HEK293 (cell line): ENCODE measurements around the gene PLEKHA7.

Experiments used
- ELK4 ChIP-seq: IDR thresholded peaks from 2 replicates; pipeline ENCODE4 v1.6.1; 2011; ENCODE audit warnings: mild to moderate bottlenecking, low read depth, low read length, borderline replicate concordance
- GFI1B ChIP-seq: fragments of 450-650 bp; formaldehyde crosslinking; IDR thresholded peaks from 2 replicates; pipeline ENCODE4 v1.5.1; 2016; ENCODE audit warnings: missing biosample characterization, missing genetic modification characterization
- GLIS1 ChIP-seq: fragments of 450-650 bp; formaldehyde crosslinking; IDR thresholded peaks from 2 replicates; pipeline ENCODE4 v1.5.1; 2016; ENCODE audit warnings: missing biosample characterization, missing genetic modification characterization
- IKZF3 ChIP-seq: fragments of 450-650 bp; IDR thresholded peaks from 2 replicates; pipeline ENCODE4 v1.5.0; 2018; ENCODE audit warnings: missing biosample characterization, mild to moderate bottlenecking, missing genetic modification characterization, moderate library complexity
- RBAK ChIP-seq: fragments of 450-650 bp; formaldehyde crosslinking; IDR thresholded peaks from 2 replicates; pipeline ENCODE4 v1.5.1; 2016; ENCODE audit warnings: missing biosample characterization, missing genetic modification characterization
- SETDB1 ChIP-seq: IDR thresholded peaks from one replicate; pipeline ENCODE4 v1.6.1; 2017; ENCODE audit warnings: mild to moderate bottlenecking, low read length, moderate library complexity, mixed read lengths; ENCODE audit not compliant: insufficient read length
- SP3 ChIP-seq: fragments of 450-650 bp; formaldehyde crosslinking; IDR thresholded peaks from 2 replicates; pipeline ENCODE4 v1.5.1; 2016; ENCODE audit warnings: missing biosample characterization, missing genetic modification characterization
- WT1 ChIP-seq: fragments of 450-650 bp; formaldehyde crosslinking; IDR thresholded peaks from 2 replicates; pipeline ENCODE4 v1.5.1; 2016; ENCODE audit warnings: missing biosample characterization, missing genetic modification characterization
- YY1 ChIP-seq: fragments of 450-650 bp; formaldehyde crosslinking; IDR thresholded peaks from 2 replicates; pipeline ENCODE4 v1.5.1; 2018; ENCODE audit warnings: missing biosample characterization, missing genetic modification characterization
- ZBTB7A ChIP-seq: fragments of 450-650 bp; formaldehyde crosslinking; IDR thresholded peaks from 2 replicates; pipeline ENCODE4 v1.5.1; 2016; ENCODE audit warnings: low read depth, missing biosample characterization, missing genetic modification characterization
- ZBTB8A ChIP-seq: fragments of 450-650 bp; formaldehyde crosslinking; IDR thresholded peaks from 2 replicates; pipeline ENCODE4 v1.5.1; 2016; ENCODE audit warnings: missing biosample characterization, missing genetic modification characterization
- ZNF169 ChIP-seq: fragments of 450-650 bp; formaldehyde crosslinking; IDR thresholded peaks from 2 replicates; pipeline ENCODE4 v1.5.1; 2016; ENCODE audit warnings: missing biosample characterization, missing genetic modification characterization
- ZNF248 ChIP-seq: fragments of 450-650 bp; formaldehyde crosslinking; IDR thresholded peaks from 2 replicates; pipeline ENCODE4 v1.5.1; 2017; ENCODE audit warnings: missing biosample characterization, missing genetic modification characterization
- ZNF292 ChIP-seq: fragments of 450-650 bp; formaldehyde crosslinking; IDR thresholded peaks from 2 replicates; pipeline ENCODE4 v1.5.1; 2016; ENCODE audit warnings: low read depth, missing biosample characterization, missing genetic modification characterization, borderline replicate concordance
- ZNF302 ChIP-seq: fragments of 450-650 bp; formaldehyde crosslinking; IDR thresholded peaks from 2 replicates; pipeline ENCODE4 v1.5.1; 2016; ENCODE audit warnings: missing biosample characterization, missing genetic modification characterization, low read depth
- ZNF324 ChIP-seq: fragments of 450-650 bp; formaldehyde crosslinking; IDR thresholded peaks from 2 replicates; pipeline ENCODE4 v1.5.1; 2016; ENCODE audit warnings: missing biosample characterization, missing genetic modification characterization
- ZNF449 ChIP-seq: fragments of 450-650 bp; formaldehyde crosslinking; IDR thresholded peaks from 2 replicates; pipeline ENCODE4 v1.5.1; 2017; ENCODE audit warnings: missing biosample characterization, mild to moderate bottlenecking, missing genetic modification characterization, moderate library complexity
- ZNF48 ChIP-seq: fragments of 450-650 bp; formaldehyde crosslinking; IDR thresholded peaks from 2 replicates; pipeline ENCODE4 v1.5.1; 2016; ENCODE audit warnings: missing biosample characterization, missing genetic modification characterization
- ZNF501 ChIP-seq: fragments of 450-650 bp; formaldehyde crosslinking; IDR thresholded peaks from 2 replicates; pipeline ENCODE4 v1.5.1; 2016; ENCODE audit warnings: missing biosample characterization, missing genetic modification characterization
- ZNF518A ChIP-seq: fragments of 450-650 bp; formaldehyde crosslinking; conservative IDR thresholded peaks from 2 replicates; pipeline ENCODE4 v1.5.1; 2016; ENCODE audit warnings: low read depth, missing biosample characterization, missing genetic modification characterization
- ZNF580 ChIP-seq: fragments of 450-650 bp; formaldehyde crosslinking; IDR thresholded peaks from 2 replicates; pipeline ENCODE4 v1.5.1; 2016; ENCODE audit warnings: missing biosample characterization, missing genetic modification characterization
- ZNF624 ChIP-seq: fragments of 450-650 bp; formaldehyde crosslinking; IDR thresholded peaks from 2 replicates; pipeline ENCODE4 v1.5.1; 2017; ENCODE audit warnings: missing biosample characterization, missing genetic modification characterization
- ZNF658 ChIP-seq: fragments of 450-650 bp; formaldehyde crosslinking; IDR thresholded peaks from 2 replicates; pipeline ENCODE4; 2016; ENCODE audit warnings: missing biosample characterization, missing genetic modification characterization
- ZNF701 ChIP-seq: fragments of 450-650 bp; formaldehyde crosslinking; IDR thresholded peaks from 2 replicates; pipeline ENCODE4 v1.5.1; 2016; ENCODE audit warnings: missing biosample characterization, missing genetic modification characterization
- ZNF76 ChIP-seq: fragments of 450-650 bp; formaldehyde crosslinking; IDR thresholded peaks from 2 replicates; pipeline ENCODE4; 2016; ENCODE audit warnings: low read depth, missing biosample characterization, missing genetic modification characterization, borderline replicate concordance
- ZNF776 ChIP-seq: fragments of 450-650 bp; formaldehyde crosslinking; IDR thresholded peaks from 2 replicates; pipeline ENCODE4 v1.5.0; 2017; ENCODE audit warnings: missing biosample characterization, missing genetic modification characterization, borderline replicate concordance
- ZNF791 ChIP-seq: fragments of 450-650 bp; formaldehyde crosslinking; IDR thresholded peaks from 2 replicates; pipeline ENCODE4 v1.5.1; 2016; ENCODE audit warnings: missing biosample characterization, missing genetic modification characterization
- ZSCAN16 ChIP-seq: fragments of 450-650 bp; formaldehyde crosslinking; IDR thresholded peaks from 2 replicates; pipeline ENCODE4 v1.5.1; 2016; ENCODE audit warnings: missing biosample characterization, missing genetic modification characterization
- TF ChIP-seq, protein P1 (sequence below): fragments of 450-650 bp; IDR thresholded peaks from 2 replicates; pipeline ENCODE4 v1.5.1; 2018; ENCODE audit warnings: missing biosample characterization, mild to moderate bottlenecking, missing genetic modification characterization

PLEKHA7 gene

DNA sequence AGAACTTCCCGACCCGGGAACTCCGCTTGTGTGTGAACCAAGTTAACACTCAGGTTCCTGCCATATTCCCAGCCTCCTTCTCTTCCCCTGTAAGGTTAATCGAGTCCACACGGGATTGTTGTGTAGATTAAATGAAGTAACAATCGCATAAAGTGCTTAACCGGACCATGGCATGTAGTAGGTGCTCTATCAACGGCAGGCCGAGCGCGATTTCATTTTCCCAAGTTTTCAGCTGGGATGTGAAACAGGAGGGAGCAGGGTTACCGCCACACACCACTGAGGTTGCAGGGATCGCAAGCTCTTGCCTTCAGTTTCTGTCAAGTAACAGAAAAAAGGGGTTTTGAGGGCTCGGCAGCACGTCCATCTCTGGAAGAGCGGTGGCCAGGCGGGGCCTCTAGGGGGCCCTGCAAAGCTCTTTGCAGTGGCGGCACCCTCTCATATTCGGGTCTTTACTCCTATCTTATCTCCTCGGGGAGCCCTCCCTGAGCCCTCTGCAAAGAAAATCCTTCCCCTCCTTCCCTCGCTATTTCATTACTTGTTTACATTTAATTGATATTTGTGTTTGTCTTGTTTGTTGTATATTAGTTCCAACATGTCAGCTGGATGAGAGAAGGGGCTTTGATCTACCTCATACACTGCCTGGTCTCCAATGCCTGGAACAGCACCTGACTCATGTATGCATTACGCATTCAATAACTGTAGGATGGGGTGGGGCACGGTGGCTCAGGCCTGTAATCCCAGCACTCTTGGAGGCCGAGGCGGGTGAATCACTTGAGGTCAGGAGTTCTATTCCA, 816 bp upstream of the PLEKHA7 start (continued):
- TF ChIP-seq ZNF248 (no peak), ZNF48 (tag by site-specific recombination) (no peak), ZNF169 (tag by site-specific recombination) (no peak), ZNF76 (tag by site-specific recombination) (no peak), ZNF776 (no peak), ZNF624 (tag by site-specific recombination) (no peak), ZNF501 (tag by site-specific recombination) (peak; percentile 43; the same call in 1 of the 2 replicates), ZNF658 (tag by site-specific recombination) (no peak), ELK4 (no peak), YY1 (no peak), IKZF3 (no peak), ZNF324 (tag by site-specific recombination) (no peak), GFI1B (tag by site-specific recombination) (no peak), ZBTB7A (tag by site-specific recombination) (no peak), GLIS1 (tag by site-specific recombination) (0 out of 2 replicates have a peak, but pooled peaks have one; percentile 4), ZNF302 (tag by site-specific recombination) (no peak), ZBTB8A (tag by site-specific recombination) (peak; percentile 25; the same call in 1 of the 2 replicates), ZNF580 (tag by site-specific recombination) (no peak), SP3 (tag by site-specific recombination) (no peak), ZNF791 (tag by site-specific recombination) (no peak), ZNF518A (tag by site-specific recombination) (no peak), ZNF701 (no peak), RBAK (no peak), WT1 (tag by site-specific recombination) (no peak), ZSCAN16 (tag by site-specific recombination) (peak; percentile 74; the same call in 1 of the 2 replicates), SETDB1 (no peak), ZNF449 (no peak), ZNF292 (no peak)
- TF ChIP-seq, protein P1, sequence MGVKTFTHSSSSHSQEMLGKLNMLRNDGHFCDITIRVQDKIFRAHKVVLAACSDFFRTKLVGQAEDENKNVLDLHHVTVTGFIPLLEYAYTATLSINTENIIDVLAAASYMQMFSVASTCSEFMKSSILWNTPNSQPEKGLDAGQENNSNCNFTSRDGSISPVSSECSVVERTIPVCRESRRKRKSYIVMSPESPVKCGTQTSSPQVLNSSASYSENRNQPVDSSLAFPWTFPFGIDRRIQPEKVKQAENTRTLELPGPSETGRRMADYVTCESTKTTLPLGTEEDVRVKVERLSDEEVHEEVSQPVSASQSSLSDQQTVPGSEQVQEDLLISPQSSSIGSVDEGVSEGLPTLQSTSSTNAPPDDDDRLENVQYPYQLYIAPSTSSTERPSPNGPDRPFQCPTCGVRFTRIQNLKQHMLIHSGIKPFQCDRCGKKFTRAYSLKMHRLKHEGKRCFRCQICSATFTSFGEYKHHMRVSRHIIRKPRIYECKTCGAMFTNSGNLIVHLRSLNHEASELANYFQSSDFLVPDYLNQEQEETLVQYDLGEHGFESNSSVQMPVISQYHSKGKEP (tag by site-specific recombination) = no peak
